Measurements from ENCODE around the gene EML6. TPM values are rescaled to one million over a fixed set of nuclear protein-coding genes. Genes with fewer than 3 reads are reported as not detected.

EML6 gene
- total RNA-seq, 1 donor from 2014 or later: 0.89 TPM

GRCh38 chr2:54789878-54790277, 66.4 kb downstream of the EML6 start:
- intact Hi-C loops (cut with micrococcal nuclease): no loop called here

DNA sequence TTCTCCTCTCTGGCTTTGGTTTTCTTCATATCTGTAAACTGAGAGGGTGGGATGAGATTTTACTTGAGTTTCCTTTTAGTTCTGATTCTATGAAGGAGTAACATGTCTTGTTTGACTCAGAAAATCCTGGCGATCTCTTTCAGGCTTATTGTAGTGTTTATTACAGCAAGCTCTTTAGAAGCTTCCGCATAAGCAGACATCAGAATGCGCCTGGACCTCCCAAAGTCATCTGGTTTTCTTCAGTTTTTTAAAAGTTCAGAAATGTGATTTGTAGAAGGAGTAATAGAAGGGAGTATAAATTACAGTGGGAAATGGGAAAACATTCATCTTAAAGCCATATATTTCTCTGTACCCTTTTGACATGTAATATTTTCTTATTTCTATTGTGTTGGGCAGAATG, 68.4 kb downstream of the EML6 start:
- intact Hi-C loops (cut with micrococcal nuclease): no loop called here

- intact Hi-C loops (cut with micrococcal nuclease): no loop called here
These were observed 73.8 kb downstream of the EML6 start for GRCh38 chr2:54797307-54797706.

DNA sequence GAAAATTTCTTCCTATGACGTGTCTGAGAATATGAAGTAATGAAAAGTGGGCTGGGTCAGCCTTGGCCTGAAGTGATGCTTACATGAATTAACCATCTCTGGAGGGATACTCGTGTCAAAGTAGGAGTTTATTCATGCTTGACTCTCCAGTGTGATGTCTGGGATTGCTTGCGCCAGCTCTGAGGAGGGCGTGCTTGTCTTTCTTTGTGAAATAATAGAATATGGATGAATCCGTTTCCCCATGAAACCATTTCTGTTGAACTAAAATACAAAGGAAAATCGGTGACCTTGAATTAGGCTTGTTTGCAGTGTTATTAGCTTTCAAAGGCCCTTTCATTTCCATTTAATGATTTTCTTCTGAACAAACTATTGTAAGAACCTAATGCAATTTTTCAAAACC, 77.9 kb downstream of the EML6 start:
- intact Hi-C loops (cut with micrococcal nuclease): no loop called here

GRCh38 chr2:54803783-54804751, 80.6 kb downstream of the EML6 start:
- intact Hi-C loops (cut with micrococcal nuclease): no loop called here

- intact Hi-C loops (cut with micrococcal nuclease): no loop called here
These were observed 81.8 kb downstream of the EML6 start for GRCh38 chr2:54805255-54805654.

DNA sequence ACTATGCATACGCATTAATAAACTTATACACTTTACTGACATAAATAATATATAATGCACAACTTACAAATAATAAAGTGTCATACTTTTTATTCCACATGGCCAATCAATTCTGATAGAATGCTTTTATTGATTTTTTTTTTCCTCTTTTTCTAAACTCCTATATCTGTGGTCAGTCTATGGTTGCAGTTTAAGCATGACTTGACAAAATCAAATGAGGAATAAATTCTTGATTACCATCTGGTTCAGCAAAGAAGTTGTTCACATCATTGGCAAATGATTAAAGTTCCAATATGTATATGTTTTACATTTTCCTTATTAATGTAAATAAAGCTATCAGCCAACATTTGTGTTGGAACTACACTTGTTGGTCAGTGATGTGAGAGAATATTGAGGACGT, 83.5 kb downstream of the EML6 start:
- intact Hi-C loops (cut with micrococcal nuclease): no loop called here

DNA sequence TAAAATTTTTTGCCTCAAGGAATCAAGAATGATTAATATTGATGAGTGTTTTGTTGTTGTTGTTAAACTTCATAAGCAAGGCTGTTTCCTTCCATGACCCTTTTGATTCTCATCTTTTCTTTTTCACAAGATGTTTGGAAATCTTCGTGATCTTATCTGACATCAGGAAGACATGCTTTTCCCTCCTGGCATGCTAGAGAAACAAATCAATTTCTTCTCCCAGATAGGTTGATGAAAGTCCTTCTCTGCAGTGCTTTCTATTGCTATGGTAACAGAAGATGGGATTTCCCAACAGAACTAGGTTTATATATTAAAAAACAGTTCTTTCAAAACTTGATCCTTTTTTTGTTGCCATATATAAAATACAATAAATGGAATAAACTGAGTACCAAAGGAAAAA, 85.2 kb downstream of the EML6 start:
- intact Hi-C loops (cut with micrococcal nuclease): no loop called here

DNA sequence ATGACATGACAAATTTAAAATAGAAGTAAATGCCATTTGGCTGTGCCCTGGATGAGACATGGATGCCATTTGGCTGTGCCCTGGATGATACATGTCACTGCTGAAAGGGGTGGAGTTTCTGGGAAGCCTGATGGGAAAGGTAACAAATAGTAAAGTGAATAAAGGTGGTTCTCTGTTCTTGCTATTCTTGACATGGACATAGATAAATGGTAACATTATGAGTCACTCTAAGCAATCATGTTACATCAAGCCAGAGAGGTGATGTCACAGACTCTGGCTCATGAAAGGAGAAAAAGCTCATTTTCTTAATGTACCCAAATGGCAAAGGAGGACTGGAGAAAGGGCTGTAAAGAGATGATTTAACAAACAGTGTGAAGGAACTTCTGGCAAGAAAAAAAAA, 86.4 kb downstream of the EML6 start:
- intact Hi-C loops (cut with micrococcal nuclease): no loop called here

DNA sequence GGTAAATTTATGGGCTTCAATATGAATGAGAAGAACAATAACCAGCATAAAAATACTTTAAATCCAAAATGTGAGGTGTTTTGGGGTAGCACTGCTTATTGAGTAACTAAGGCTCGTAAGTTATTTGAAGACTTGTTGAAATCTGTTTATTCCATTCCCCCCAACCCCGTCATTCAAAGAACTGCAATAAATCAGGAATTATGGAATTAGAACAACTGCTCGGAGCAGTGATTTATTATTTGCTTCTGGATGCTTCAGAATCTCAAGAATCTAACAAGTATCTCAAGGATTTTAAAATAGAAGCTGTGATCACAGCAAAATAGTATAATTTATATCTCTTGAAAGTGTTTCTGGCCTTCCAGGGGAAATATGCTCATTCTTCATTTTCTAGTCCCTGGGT, 86.8 kb downstream of the EML6 start:
- intact Hi-C loops (cut with micrococcal nuclease): no loop called here

- intact Hi-C loops (cut with micrococcal nuclease): no loop called here
These were observed 90.1 kb downstream of the EML6 start for GRCh38 chr2:54813584-54813983.

DNA sequence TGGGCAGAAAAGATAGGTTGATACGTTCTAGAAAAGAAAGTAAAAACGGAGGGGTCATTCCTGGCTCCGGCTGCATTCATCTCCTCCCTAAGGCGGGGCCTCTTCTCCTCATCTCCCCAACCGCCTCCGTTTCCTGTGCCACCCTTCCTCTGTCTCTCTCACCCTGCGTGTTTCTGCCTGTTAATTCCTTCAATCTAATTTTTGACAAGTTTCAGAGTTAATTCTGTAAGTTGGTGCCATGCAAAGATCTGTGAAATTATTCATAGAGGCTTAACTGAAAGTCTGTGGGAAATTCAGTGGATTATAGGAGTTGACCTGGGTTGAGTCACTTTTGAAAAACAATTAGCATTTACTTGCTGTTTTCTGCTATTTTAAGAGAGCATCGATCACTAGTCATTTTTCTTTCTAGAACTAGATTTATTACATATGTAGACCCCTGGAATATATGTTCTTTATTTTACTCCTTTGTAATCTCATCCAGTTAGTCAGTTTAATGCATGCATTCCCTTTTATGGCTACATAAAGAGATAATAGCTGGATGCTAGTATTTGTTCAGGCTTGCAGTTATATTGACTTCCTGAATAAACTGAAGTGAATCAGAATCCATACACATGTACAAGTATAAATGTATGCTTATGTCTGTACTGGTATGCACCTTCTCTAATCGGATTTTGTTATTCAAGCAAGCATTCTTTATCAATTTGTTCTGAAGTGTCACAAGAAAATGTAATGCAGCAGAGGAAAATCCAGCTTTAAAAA, 91.1 kb downstream of the EML6 start:
- intact Hi-C loops (cut with micrococcal nuclease): no loop called here

DNA sequence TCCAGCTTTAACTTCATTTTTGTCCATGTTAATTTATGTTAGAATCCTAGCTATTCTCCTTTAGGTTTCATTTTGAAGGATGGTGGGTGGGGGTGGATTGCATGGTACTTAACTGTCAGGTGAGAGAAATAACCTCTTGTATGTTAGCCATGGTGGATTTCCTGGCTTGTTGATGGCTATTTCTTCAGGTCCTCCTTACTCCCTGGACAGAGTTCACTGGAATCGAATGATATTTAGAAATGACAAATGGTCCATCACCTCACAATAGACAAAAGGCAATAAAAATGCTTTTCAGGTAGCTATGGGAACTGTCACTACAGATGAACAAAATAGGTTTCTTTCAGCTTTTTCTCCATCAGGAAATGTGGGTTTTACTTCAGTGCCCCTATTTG, 91.7 kb downstream of the EML6 start:
- intact Hi-C loops (cut with micrococcal nuclease): no loop called here

DNA sequence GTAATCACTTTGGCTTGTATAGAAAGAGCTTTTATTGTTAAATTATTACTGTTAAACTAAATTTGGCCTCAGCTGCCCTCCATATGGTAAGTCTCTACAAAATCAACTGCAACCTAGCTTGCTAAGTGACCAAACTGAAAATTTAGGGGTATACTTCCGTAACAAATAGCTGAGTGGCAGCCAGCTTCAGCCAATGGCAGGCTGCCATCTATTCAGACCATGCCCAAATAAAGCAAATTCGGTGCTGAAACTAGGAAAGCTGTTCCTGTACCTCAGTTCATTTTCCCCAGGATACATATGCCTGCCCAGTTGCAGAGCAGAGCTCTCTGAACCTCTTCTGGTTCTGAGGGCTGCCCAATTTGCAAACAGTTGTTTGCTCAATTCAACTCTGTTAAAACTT, 94.8 kb downstream of the EML6 start:
- intact Hi-C loops (cut with micrococcal nuclease): no loop called here

GRCh38 chr2:54820558-54820957, 97.1 kb downstream of the EML6 start:
- intact Hi-C loops (cut with micrococcal nuclease): no loop called here

GRCh38 chr2:54824567-54824966, 101.1 kb downstream of the EML6 start:
- intact Hi-C loops (cut with micrococcal nuclease): no loop called here

DNA sequence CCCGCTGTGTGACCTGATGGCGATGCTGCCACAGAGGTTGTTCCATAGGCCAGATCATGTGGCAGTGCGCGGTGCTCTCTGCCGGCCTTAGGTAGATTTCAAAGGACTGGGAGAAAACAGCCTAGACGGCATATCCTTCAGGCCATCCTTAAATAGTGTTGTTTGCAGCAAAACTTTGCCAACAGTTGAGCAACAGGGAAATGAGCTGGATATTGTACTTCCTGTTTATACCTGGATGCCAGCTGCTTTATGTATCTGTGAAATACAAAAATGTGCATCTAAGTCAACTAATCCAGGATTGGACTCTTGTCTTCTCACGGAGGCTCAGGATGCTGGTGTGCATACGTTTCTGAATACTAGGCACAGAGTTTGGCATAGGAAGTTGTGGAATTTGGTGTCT, 107.1 kb downstream of the EML6 start:
- intact Hi-C loops (cut with micrococcal nuclease): loop anchor here (10.0 kb wide), 2 partner anchors 344 to 726 kb away; no protein-coding TSS in a partner anchor

GRCh38 chr2:54831480-54831879, 108.0 kb downstream of the EML6 start:
- intact Hi-C loops (cut with micrococcal nuclease): loop anchor here (10.0 kb wide), 2 partner anchors 343 to 727 kb away; no protein-coding TSS in a partner anchor

DNA sequence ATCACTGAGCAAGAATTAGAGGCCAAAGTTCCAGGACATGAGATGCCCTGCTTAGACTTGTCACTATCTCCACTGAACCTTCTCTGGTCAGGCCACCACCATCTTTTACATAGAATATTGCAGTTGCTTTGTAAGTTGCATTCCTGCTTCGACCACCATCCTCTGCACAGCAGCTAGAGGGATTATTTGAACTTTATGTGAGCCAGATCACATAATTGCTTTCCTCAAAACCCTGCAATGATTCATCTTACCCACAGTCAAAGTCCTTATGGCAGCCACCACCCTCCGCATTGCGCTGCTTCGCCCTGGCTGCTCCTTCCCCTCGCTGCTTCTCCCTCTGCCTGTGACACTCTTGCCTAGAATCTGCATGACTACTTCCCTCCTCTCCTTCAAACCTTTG, 111.3 kb downstream of the EML6 start:
- intact Hi-C loops (cut with micrococcal nuclease): loop anchor here (5.0 to 10.0 kb wide), 3 partner anchors 167 to 730 kb away; no protein-coding TSS in a partner anchor

DNA sequence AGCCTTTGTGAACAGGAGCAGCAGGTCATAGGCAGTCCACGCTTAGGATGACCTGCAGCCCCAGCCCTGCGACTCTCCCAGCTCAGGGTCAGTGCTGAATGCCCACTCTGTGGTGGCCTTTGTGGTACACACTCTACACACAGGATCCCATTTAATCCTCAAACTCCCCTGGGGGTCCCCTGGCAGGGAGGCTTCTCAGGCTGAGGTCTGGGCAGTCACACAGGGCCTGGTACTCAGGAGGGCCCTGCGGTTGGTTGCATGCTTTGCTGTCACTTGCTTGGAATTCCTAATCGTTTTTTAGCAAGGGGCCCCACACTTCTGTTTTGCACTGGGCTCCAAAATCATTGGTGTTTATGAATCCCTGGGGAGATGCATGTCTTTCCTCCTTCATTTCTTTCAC, 113.0 kb downstream of the EML6 start:
- intact Hi-C loops (cut with micrococcal nuclease): loop anchor here (5.0 to 10.0 kb wide), 3 partner anchors 169 to 732 kb away; no protein-coding TSS in a partner anchor

DNA sequence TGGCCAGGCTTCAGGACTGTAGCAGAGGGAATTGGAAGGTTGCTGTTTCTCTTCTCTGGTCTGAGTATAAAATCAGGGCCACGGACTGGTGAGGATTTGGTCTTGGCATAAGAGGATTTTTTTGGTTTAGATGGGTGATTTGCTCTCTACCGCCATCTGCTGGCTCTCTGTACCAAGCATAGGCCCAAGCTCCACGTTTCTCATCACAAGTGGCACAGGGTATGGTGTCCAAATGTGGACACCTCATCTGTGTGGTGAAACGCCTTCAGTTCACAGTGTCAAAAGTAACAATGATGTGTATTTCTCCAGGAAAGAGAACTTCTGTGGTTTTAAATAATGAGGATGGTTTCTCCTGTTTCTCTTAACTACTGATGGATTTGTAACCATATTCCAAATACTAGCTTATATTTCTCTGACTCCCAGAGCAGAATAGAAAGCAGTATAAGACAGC, 115.1 kb downstream of the EML6 start:
- intact Hi-C loops (cut with micrococcal nuclease): loop anchor here (1.0 to 10.0 kb wide), 5 partner anchors 75 to 734 kb away; partner anchors contain the start of gene EML6

Measured in T-helper 2 cell treated with Interferon-gamma antibody and Interleukin-4, amounts not matched to agents 100 ng/mL and 5 ng/mL, for 36 hours (primary cell).